Adipocyte (in vitro differentiated cells): Measurements from ENCODE around the gene ABHD2.

Experiments
- DNase-seq: peaks from one replicate; pipeline ENCODE4 v3.0.0-alpha.2; 2015; ENCODE audit warnings: low read depth
- H3K27me3 ChIP-seq: replicated peaks from 2 replicates; pipeline ENCODE4 v1.7.0; 2013; ENCODE audit warnings: mild to moderate bottlenecking, low read length, moderate library complexity; ENCODE audit not compliant: control insufficient read depth, insufficient read depth
- H3K36me3 ChIP-seq: 2 replicates; pipeline ENCODE4 v1.7.0; 2013; ENCODE audit warnings: low read length, mild to moderate bottlenecking, moderate library complexity; ENCODE audit not compliant: control insufficient read depth, insufficient read depth, severe bottlenecking
- H3K4me1 ChIP-seq: 2 replicates; pipeline ENCODE4 v1.7.0; 2013; ENCODE audit warnings: mild to moderate bottlenecking, low read length, moderate library complexity; ENCODE audit not compliant: control insufficient read depth, insufficient read depth
- H3K4me3 ChIP-seq: 2 replicates; pipeline ENCODE4 v1.7.0; 2013; ENCODE audit warnings: mild to moderate bottlenecking, low read length, moderate library complexity
- H3K9ac ChIP-seq: 2 replicates; pipeline ENCODE4 v1.7.0; 2013; ENCODE audit warnings: mild to moderate bottlenecking, low read length, moderate library complexity
- H3K9me3 ChIP-seq: 2 replicates; pipeline ENCODE4 v1.7.0; 2013; ENCODE audit warnings: mild to moderate bottlenecking, low read length, moderate library complexity; ENCODE audit not compliant: control insufficient read depth

Gene ABHD2

GRCh38 chr15:89144491-89144890, 56.2 kb downstream of the ABHD2 start:
- H3K9ac ChIP-seq: no peak overlapping the region
- DNase-seq: no peak
- H3K9me3 ChIP-seq: no peaks in the 10 kb centered on the region

GRCh38 chr15:89146366-89146765, 58.1 kb downstream of the ABHD2 start:
- Histone ChIP-seq H3K4me1 (peaks cover 33% of the 10 kb centered on the region), H3K27me3 (no peaks in the 10 kb centered on the region), H3K36me3 (peaks cover 6% of the 10 kb centered on the region)

More at GRCh38 chr15:89144491-89144890, 56.2 kb downstream of the ABHD2 start:
- H3K4me1 ChIP-seq: peaks cover 47% of the 10 kb centered on the region
- H3K4me3 ChIP-seq: no peak overlapping the region
- H3K27me3 ChIP-seq: no peaks in the 10 kb centered on the region
- peaks cover 5% of the 10 kb centered on the region for H3K36me3 ChIP-seq

GRCh38 chr15:89148126-89148525, 59.9 kb downstream of the ABHD2 start:
- no peak for DNase-seq
- Histone ChIP-seq H3K36me3 (peaks cover 21% of the 10 kb centered on the region), H3K27me3 (no peaks in the 10 kb centered on the region), H3K4me3 (no peak overlapping the region), H3K9ac (no peak overlapping the region), H3K4me1 (peaks cover 15% of the 10 kb centered on the region), H3K9me3 (no peaks in the 10 kb centered on the region)

More at GRCh38 chr15:89146366-89146765, 58.1 kb downstream of the ABHD2 start:
- no peak overlapping the region for H3K9ac ChIP-seq
- no peak overlapping the region for H3K4me3 ChIP-seq
- no peaks in the 10 kb centered on the region for H3K9me3 ChIP-seq
- DNase-seq: no peak

- Histone ChIP-seq H3K27me3 (no peaks in the 10 kb centered on the region), H3K9ac (no peak overlapping the region), H3K36me3 (peaks cover 36% of the 10 kb centered on the region), H3K9me3 (no peaks in the 10 kb centered on the region), H3K4me1 (peaks cover under 1% of the 10 kb centered on the region), H3K4me3 (no peak overlapping the region)
- no peak for DNase-seq
These were observed 61.3 kb downstream of the ABHD2 start for GRCh38 chr15:89149501-89150101.

GRCh38 chr15:89150287-89150686, 62.0 kb downstream of the ABHD2 start:
- Histone ChIP-seq H3K9me3 (no peaks in the 10 kb centered on the region), H3K4me3 (no peak overlapping the region), H3K27me3 (no peaks in the 10 kb centered on the region), H3K4me1 (no peaks in the 10 kb centered on the region), H3K36me3 (peaks cover 40% of the 10 kb centered on the region), H3K9ac (no peak overlapping the region)
- no peak for DNase-seq

GRCh38 chr15:89150762-89151664, 62.8 kb downstream of the ABHD2 start:
- Histone ChIP-seq H3K36me3 (peaks cover 44% of the 10 kb centered on the region), H3K4me3 (no peak overlapping the region), H3K9ac (no peak overlapping the region), H3K27me3 (no peaks in the 10 kb centered on the region), H3K9me3 (no peaks in the 10 kb centered on the region), H3K4me1 (no peaks in the 10 kb centered on the region)
- DNase-seq: no peak

- no peak overlapping the region for H3K4me3 ChIP-seq
- H3K27me3 ChIP-seq: no peaks in the 10 kb centered on the region
- H3K9ac ChIP-seq: no peak overlapping the region
- no peaks in the 10 kb centered on the region for H3K9me3 ChIP-seq
- no peaks in the 10 kb centered on the region for H3K4me1 ChIP-seq
- DNase-seq: no peak
- peaks cover 63% of the 10 kb centered on the region for H3K36me3 ChIP-seq
These were observed 66.9 kb downstream of the ABHD2 start for GRCh38 chr15:89155122-89155521.

GRCh38 chr15:89155656-89156055, 67.4 kb downstream of the ABHD2 start:
- Histone ChIP-seq H3K4me3 (no peak overlapping the region), H3K9me3 (no peaks in the 10 kb centered on the region), H3K4me1 (no peaks in the 10 kb centered on the region), H3K27me3 (no peaks in the 10 kb centered on the region), H3K9ac (no peak overlapping the region), H3K36me3 (peaks cover 65% of the 10 kb centered on the region)
- no peak for DNase-seq

- Histone ChIP-seq H3K36me3 (peaks cover 66% of the 10 kb centered on the region), H3K9me3 (no peaks in the 10 kb centered on the region), H3K9ac (no peak overlapping the region), H3K4me1 (no peaks in the 10 kb centered on the region), H3K27me3 (no peaks in the 10 kb centered on the region), H3K4me3 (no peak overlapping the region)
- DNase-seq: no peak
These were observed 68.8 kb downstream of the ABHD2 start for GRCh38 chr15:89157061-89157460.

- DNase-seq: no peak
- Histone ChIP-seq H3K4me3 (no peak overlapping the region), H3K9me3 (no peaks in the 10 kb centered on the region), H3K36me3 (peaks cover 61% of the 10 kb centered on the region), H3K9ac (no peak overlapping the region), H3K4me1 (no peaks in the 10 kb centered on the region), H3K27me3 (no peaks in the 10 kb centered on the region)
These were observed 69.8 kb downstream of the ABHD2 start for GRCh38 chr15:89157918-89158564.

GRCh38 chr15:89161666-89162065, 73.4 kb downstream of the ABHD2 start:
- H3K36me3 ChIP-seq: peaks cover 38% of the 10 kb centered on the region
- H3K4me1 ChIP-seq: peaks cover 20% of the 10 kb centered on the region
- no peak overlapping the region for H3K9ac ChIP-seq
- H3K27me3 ChIP-seq: no peaks in the 10 kb centered on the region
- DNase-seq: no peak
- H3K4me3 ChIP-seq: no peak overlapping the region
- no peaks in the 10 kb centered on the region for H3K9me3 ChIP-seq
